Mucosa of descending colon (tissue), 3 donors: ENCODE data around the gene AGPAT3. TPM values are rescaled to one million over a fixed set of nuclear protein-coding genes. Genes with fewer than 3 reads are reported as not detected.

Experiments
- ATAC-seq: fragments of 200-7000 bp; cut with Tn5 transposase; one replicate; pipeline ENCODE4 v1.9.1; 2020; ENCODE audit warnings: mild to moderate bottlenecking, moderate library complexity
- DNase-seq, 3 donors: peaks; one replicate each; pipeline ENCODE4 v3.0.0-alpha.2; 2020
- H3K36me3 ChIP-seq: fragments of 200-600 bp; one replicate; pipeline ENCODE4 v1.8.0; 2021; ENCODE audit warnings: low read depth, mild to moderate bottlenecking
- H3K4me1 ChIP-seq: fragments of 200-600 bp; one replicate; pipeline ENCODE4 v1.8.0; 2021; ENCODE audit warnings: low read depth, mild to moderate bottlenecking
- H3K4me3 ChIP-seq: fragments of 200-600 bp; one replicate; pipeline ENCODE4 v1.8.0; 2021; ENCODE audit warnings: mild to moderate bottlenecking
- H3K9me3 ChIP-seq: fragments of 200-600 bp; one replicate; pipeline ENCODE4 v1.8.0; 2021; ENCODE audit warnings: mild to moderate bottlenecking
- intact Hi-C, 2 donors: fragments of 100-400 bp; cut with DNase I in 1 of 2; cut with micrococcal nuclease in 1 of 2; formaldehyde crosslinking; loops; one replicate each; pipeline versions ENCODE4 v1.11.0 to v1.11.1; 2022; cut with DNase I, micrococcal nuclease
- total RNA-seq, 3 donors: library from RNA; stranded (reverse); fragmentation: NEBNext Ultra II Directional in 2 of 3; extraction: Animal tissue kit (Norgen Biotek cat#: 25700) in 2 of 3; gene quantifications; one replicate each; pipeline versions ENCODE4 v1.2.1 to v1.2.4, GENCODE V29; 2021 to 2023
- TF ChIP-seq, protein P1 (sequence below): fragments of 200-600 bp; IDR thresholded peaks from one replicate; pipeline ENCODE4 v1.8.0; 2022; ENCODE audit warnings: antibody characterized with exemption, mild to moderate bottlenecking
- donor health status: DM: no; HTN: no; CAD: no; lungs with moderate emphysema.
- donor health status: DM: no; HTN: no; CAD: no.
- donor health status: DM: no; HTN: yes; CAD: no.

Gene AGPAT3
- total RNA-seq, 3 donors from 2014 or later = 77.7 to 120 (median 97.7) TPM

DNA sequence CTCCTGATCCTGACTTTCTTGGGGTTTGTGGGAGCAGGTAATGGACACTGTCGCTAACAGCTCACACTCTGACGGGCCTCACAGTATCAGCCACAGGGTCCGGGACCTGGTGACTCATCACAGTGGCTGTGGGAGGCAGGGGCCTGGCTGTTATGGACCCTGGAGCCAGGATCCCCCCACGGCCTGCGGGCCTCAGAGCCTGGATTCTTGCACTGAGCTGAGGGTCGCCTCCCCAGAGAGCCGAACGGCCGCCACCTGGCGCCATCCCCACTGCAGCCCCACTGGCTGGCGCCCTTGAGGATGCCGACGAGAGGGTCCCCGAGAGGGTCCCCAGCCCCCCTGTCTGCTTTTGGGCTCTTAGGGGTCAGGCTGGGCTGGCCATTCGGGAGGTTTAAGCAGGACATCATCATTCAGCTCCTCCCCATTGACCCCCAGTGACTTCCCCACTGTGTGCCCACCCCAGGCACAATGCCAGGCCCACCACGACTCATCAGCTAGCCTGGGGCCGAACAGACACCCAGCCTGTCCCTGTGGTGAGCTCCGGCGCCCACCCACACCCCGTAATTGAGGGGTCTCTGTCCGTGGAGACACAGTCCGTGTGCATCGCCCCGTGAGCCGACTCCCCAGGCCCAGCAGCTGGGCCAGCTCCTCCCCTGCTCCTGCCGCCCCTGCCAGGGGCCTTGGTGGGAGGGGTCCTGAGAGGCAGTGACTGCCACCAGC lies 116.3 kb downstream of the AGPAT3 start:
- DNase-seq (peak in 1 of 3 donors; percentile 34), ATAC-seq (no peak)
- no peaks in the 10 kb centered on the region for H3K9me3 ChIP-seq
- H3K4me1 ChIP-seq = no peaks in the 10 kb centered on the region
- intact Hi-C loops = no loop called here
- no peak overlapping the region for H3K4me3 ChIP-seq
- TF ChIP-seq, protein P1, sequence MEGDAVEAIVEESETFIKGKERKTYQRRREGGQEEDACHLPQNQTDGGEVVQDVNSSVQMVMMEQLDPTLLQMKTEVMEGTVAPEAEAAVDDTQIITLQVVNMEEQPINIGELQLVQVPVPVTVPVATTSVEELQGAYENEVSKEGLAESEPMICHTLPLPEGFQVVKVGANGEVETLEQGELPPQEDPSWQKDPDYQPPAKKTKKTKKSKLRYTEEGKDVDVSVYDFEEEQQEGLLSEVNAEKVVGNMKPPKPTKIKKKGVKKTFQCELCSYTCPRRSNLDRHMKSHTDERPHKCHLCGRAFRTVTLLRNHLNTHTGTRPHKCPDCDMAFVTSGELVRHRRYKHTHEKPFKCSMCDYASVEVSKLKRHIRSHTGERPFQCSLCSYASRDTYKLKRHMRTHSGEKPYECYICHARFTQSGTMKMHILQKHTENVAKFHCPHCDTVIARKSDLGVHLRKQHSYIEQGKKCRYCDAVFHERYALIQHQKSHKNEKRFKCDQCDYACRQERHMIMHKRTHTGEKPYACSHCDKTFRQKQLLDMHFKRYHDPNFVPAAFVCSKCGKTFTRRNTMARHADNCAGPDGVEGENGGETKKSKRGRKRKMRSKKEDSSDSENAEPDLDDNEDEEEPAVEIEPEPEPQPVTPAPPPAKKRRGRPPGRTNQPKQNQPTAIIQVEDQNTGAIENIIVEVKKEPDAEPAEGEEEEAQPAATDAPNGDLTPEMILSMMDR = no peak
- peaks cover 5% of the 10 kb centered on the region for H3K36me3 ChIP-seq

GRCh38 chr21:43981871-43982210 lies 116.8 kb downstream of the AGPAT3 start:
- Histone ChIP-seq H3K4me3 (no peak overlapping the region), H3K9me3 (no peaks in the 10 kb centered on the region), H3K4me1 (no peaks in the 10 kb centered on the region), H3K36me3 (peaks cover 5% of the 10 kb centered on the region)
- ATAC-seq (no peak), DNase-seq (peak in 1 of 3 donors; percentile 28)
- TF ChIP-seq, protein P1 = no peak
- intact Hi-C loops = no loop called here

- H3K4me1 ChIP-seq = no peaks in the 10 kb centered on the region
- ATAC-seq (no peak), DNase-seq (peak in 1 of 3 donors; percentile 34)
- H3K4me3 ChIP-seq = no peak overlapping the region
- peaks cover 5% of the 10 kb centered on the region for H3K36me3 ChIP-seq
- no peaks in the 10 kb centered on the region for H3K9me3 ChIP-seq
- intact Hi-C loops = no loop called here
- TF ChIP-seq, protein P1 = no peak
Measured at GRCh38 chr21:43982489-43983078, 117.6 kb downstream of the AGPAT3 start.

- intact Hi-C loops = no loop called here
- TF ChIP-seq, protein P1 = no peak
- ATAC-seq = no peak
Measured at GRCh38 chr21:43983390-43983789, 118.4 kb downstream of the AGPAT3 start.

DNA sequence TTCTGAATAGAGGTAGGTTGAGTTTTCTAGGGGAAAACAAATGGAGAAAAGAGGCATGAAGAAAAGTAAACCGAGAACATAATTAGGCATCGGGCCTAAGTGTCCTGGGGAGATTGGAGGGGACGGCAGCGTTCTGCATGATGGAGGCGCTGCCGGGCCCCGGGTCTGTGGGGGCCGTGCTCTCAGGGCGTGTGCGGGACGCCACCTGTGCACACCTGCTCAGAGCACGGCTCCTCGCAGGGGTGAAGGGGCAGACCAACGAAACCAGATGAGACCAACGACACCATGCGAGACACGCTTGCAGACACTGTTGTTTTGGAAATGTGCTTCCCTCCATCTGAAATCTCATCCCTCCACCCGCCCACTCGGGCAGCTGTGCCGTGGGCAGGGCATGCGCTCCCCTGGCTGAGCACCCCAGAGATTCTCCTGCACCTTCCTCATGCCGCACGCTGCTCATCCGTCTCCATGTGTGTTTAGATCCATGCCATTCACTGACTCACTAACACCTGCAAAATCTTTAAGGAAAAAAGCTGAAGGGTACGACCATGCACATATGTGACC lies 118.9 kb downstream of the AGPAT3 start:
- Histone ChIP-seq H3K36me3 (no peaks in the 10 kb centered on the region), H3K9me3 (no peaks in the 10 kb centered on the region), H3K4me1 (no peaks in the 10 kb centered on the region), H3K4me3 (no peak overlapping the region)
- TF ChIP-seq, protein P1 = no peak
- intact Hi-C loops = no loop called here
- DNase-seq (peak in 1 of 3 donors; percentile 39), ATAC-seq (no peak)

More at GRCh38 chr21:43983390-43983789, 118.4 kb downstream of the AGPAT3 start:
- Histone ChIP-seq H3K4me3 (no peak overlapping the region), H3K9me3 (no peaks in the 10 kb centered on the region), H3K36me3 (peaks cover 2% of the 10 kb centered on the region), H3K4me1 (no peaks in the 10 kb centered on the region)
- peak in 1 of 3 donors; percentile 33 for DNase-seq
